ENCODE measurements around the gene ANKRD44. TPM values are rescaled to one million over a fixed set of nuclear protein-coding genes. Genes with fewer than 3 reads are reported as not detected.
"Not testable (repeated sequence)": the region's sequence is repeated elsewhere in the genome, so short reads cannot be mapped to it uniquely, and the experiment has no call there.

The ANKRD44 gene
- total RNA-seq, 1 experiment from 2014 or later: 2.4 TPM

GRCh38 chr2:197028230-197028629 is 282.4 kb downstream of the ANKRD44 start:
- Histone ChIP-seq H3K79me2 (ENCODE audit: low read length) (no peaks in the 10 kb centered on the region), H3K4me3 (ENCODE audit: low read length) (no peak overlapping the region), H3F3A (ENCODE audit: low read length, unreplicated experiment) (no peaks in the 10 kb centered on the region), H3K27ac (ENCODE audit: low read length) (no peak overlapping the region), H3K9me3 (ENCODE audit: low read length) (no peaks in the 10 kb centered on the region), H3K36me3 (ENCODE audit: low read depth, low read length) (no peaks in the 10 kb centered on the region), H3K4me2 (ENCODE audit: low read length) (no peak overlapping the region), H3K9ac (ENCODE audit: low read length) (no peak overlapping the region), H4K20me1 (ENCODE audit: low read length) (no peaks in the 10 kb centered on the region), H3K4me1 (ENCODE audit: insufficient read depth, low read length) (peaks cover 15% of the 10 kb centered on the region), H3K27me3 (ENCODE audit: low read length) (no peaks in the 10 kb centered on the region), H2AFZ (ENCODE audit: low read length) (no peak overlapping the region), H3K9me2 (replicated peaks; ENCODE audit: low read length) (no peaks in the 10 kb centered on the region)
- DNase-seq (peak; percentile 89), ATAC-seq (peak; percentile 80)
- TF ChIP-seq EZH2phosphoT487 (IDR thresholded peaks at IDR 0.05; ENCODE audit: borderline replicate concordance, low read length): no peak
- TF ChIP-seq, protein P1, sequence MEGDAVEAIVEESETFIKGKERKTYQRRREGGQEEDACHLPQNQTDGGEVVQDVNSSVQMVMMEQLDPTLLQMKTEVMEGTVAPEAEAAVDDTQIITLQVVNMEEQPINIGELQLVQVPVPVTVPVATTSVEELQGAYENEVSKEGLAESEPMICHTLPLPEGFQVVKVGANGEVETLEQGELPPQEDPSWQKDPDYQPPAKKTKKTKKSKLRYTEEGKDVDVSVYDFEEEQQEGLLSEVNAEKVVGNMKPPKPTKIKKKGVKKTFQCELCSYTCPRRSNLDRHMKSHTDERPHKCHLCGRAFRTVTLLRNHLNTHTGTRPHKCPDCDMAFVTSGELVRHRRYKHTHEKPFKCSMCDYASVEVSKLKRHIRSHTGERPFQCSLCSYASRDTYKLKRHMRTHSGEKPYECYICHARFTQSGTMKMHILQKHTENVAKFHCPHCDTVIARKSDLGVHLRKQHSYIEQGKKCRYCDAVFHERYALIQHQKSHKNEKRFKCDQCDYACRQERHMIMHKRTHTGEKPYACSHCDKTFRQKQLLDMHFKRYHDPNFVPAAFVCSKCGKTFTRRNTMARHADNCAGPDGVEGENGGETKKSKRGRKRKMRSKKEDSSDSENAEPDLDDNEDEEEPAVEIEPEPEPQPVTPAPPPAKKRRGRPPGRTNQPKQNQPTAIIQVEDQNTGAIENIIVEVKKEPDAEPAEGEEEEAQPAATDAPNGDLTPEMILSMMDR (conservative IDR thresholded peaks at IDR 0.05; ENCODE audit: low read depth, low read length): no peak
- no peak for TF ChIP-seq EZH2 (IDR thresholded peaks at IDR 0.05; ENCODE audit: low read length, unreplicated experiment)
- ChIA-PET POLR2A (ENCODE audit: unreplicated experiment) (no interaction called here), CTCF (interaction anchor here (0.6 kb wide), 1 partner anchor 160 kb away, joined by 3 read pairs; no protein-coding TSS in a partner anchor)
- intact Hi-C loops (cut with micrococcal nuclease): no loop called here
- BruUV-seq (replicated peaks): no TSS peak

DNA sequence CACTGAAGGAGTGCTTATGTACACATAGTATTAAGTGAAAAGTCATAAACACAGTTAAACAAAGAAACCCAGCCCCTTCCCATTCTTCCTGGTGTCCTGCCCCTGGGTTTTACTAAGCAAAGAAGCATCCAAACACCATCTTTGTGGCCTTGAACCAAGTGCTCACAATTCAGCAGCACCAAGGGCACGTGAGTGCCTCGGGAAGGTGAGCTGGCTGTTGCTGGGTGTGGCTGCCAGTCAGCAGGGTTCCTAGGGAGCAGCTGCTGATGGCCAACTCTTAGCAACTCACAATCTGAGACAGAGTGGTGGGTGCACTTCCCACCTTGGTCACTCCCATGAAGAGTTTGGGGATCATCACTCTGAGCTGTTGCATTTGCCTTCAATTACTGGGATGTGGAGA is 286.4 kb downstream of the ANKRD44 start:
- Histone ChIP-seq H3K9me3 (ENCODE audit: low read length) (no peaks in the 10 kb centered on the region), H3K4me1 (ENCODE audit: insufficient read depth, low read length) (peaks cover 15% of the 10 kb centered on the region), H4K20me1 (ENCODE audit: low read length) (no peaks in the 10 kb centered on the region), H2AFZ (ENCODE audit: low read length) (no peak overlapping the region), H3K27ac (ENCODE audit: low read length) (no peak overlapping the region), H3K9me2 (replicated peaks; ENCODE audit: low read length) (no peaks in the 10 kb centered on the region), H3K4me2 (ENCODE audit: low read length) (0 out of 2 replicates have a peak overlapping the region, but pooled peaks have one; percentile 4), H3K27me3 (ENCODE audit: low read length) (no peaks in the 10 kb centered on the region), H3F3A (ENCODE audit: low read length, unreplicated experiment) (no peaks in the 10 kb centered on the region), H3K9ac (ENCODE audit: low read length) (no peak overlapping the region), H3K36me3 (ENCODE audit: low read depth, low read length) (no peaks in the 10 kb centered on the region), H3K4me3 (ENCODE audit: low read length) (no peak overlapping the region), H3K79me2 (ENCODE audit: low read length) (no peaks in the 10 kb centered on the region)
- TF ChIP-seq EZH2phosphoT487 (IDR thresholded peaks at IDR 0.05; ENCODE audit: borderline replicate concordance, low read length) (no peak), EZH2 (IDR thresholded peaks at IDR 0.05; ENCODE audit: low read length, unreplicated experiment) (no peak)
- TF ChIP-seq, protein P1 (conservative IDR thresholded peaks at IDR 0.05; ENCODE audit: low read depth, low read length): no peak
- ChIA-PET CTCF (no interaction called here), POLR2A (ENCODE audit: unreplicated experiment) (no interaction called here)
- no TSS peak for BruUV-seq (replicated peaks)
- peak; percentile 51 for DNase-seq
- intact Hi-C loops (cut with micrococcal nuclease): no loop called here
- peak; percentile 72 for ATAC-seq

DNA sequence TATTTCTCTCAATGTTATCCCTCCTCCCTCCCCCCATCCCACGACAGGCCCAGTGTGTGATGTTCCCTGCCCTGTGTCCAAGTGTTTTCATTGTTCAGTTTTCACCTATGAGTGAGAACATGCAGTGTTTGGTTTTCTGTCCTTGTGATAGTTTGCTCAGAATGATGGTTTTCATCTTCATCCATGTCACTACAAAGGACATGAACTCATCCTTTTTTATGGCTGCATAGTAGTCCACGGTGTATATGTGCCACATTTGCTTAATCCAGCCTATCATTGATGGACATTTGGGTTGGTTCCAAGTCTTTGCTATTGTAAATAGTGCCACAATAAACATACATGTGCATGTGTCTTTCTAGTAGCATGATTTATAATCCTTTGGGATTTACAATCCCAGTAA is 289.7 kb downstream of the ANKRD44 start:
- POLR2A ChIA-PET (ENCODE audit: unreplicated experiment); BruUV-seq (replicated peaks): not testable (repeated sequence)

More for the DNA sequence above, 289.7 kb downstream of the ANKRD44 start:
- ATAC-seq; H3K9me3 ChIP-seq (ENCODE audit: low read length); H3K27me3 ChIP-seq (ENCODE audit: low read length); H3F3A ChIP-seq (ENCODE audit: low read length, unreplicated experiment); H4K20me1 ChIP-seq (ENCODE audit: low read length); intact Hi-C loops (cut with micrococcal nuclease); H3K9me2 ChIP-seq (replicated peaks; ENCODE audit: low read length); H3K4me2 ChIP-seq (ENCODE audit: low read length); DNase-seq; H3K4me1 ChIP-seq (ENCODE audit: insufficient read depth, low read length); CTCF ChIA-PET; H3K4me3 ChIP-seq (ENCODE audit: low read length); H3K27ac ChIP-seq (ENCODE audit: low read length); H3K79me2 ChIP-seq (ENCODE audit: low read length); H3K36me3 ChIP-seq (ENCODE audit: low read depth, low read length); H3K9ac ChIP-seq (ENCODE audit: low read length); H2AFZ ChIP-seq (ENCODE audit: low read length): not testable (repeated sequence)

All from PC-3 (cell line).